Neural cell (in vitro differentiated cells): ENCODE measurements around the gene ANXA6. TPM values are rescaled to one million over a fixed set of nuclear protein-coding genes. Genes with fewer than 3 reads are reported as not detected.

ENCODE experiments used
- H2AFZ ChIP-seq: fragments of 200-600, 300-800 bp; sonication (generic), shearing (Covaris generic); 2 replicates; pipeline ENCODE4 v1.6.0; 2014; ENCODE audit warnings: low read depth, mild to moderate bottlenecking, antibody characterized with exemption, low read length, moderate library complexity
- H3F3A ChIP-seq: fragments of 200-600 bp; shearing (Covaris generic); 2 replicates; pipeline ENCODE4 v1.6.1; 2016; ENCODE audit warnings: mild to moderate bottlenecking, moderate library complexity, mixed read lengths, antibody characterized with exemption, low read length; ENCODE audit not compliant: insufficient read depth, poor library complexity, severe bottlenecking
- H3K27ac ChIP-seq: fragments of 200-600, 300-800 bp; sonication (generic), shearing (Covaris generic); 2 replicates; pipeline ENCODE4 v1.5.1; 2014; ENCODE audit warnings: mild to moderate bottlenecking, low read length, moderate library complexity
- H3K27me3 ChIP-seq: fragments of 300-800, 200-600 bp; sonication (generic), shearing (Covaris generic); 2 replicates; pipeline ENCODE4 v1.6.0; 2014; ENCODE audit warnings: mild to moderate bottlenecking, low read depth, low read length, moderate library complexity; ENCODE audit not compliant: insufficient read depth
- H3K36me3 ChIP-seq: fragments of 300-800, 200-600 bp; sonication (generic), shearing (Covaris generic); 2 replicates; pipeline ENCODE4 v1.5.1; 2014; ENCODE audit warnings: mild to moderate bottlenecking, antibody characterized with exemption, low read length, moderate library complexity; ENCODE audit not compliant: insufficient read depth
- H3K4me2 ChIP-seq: fragments of 300-800, 200-600 bp; sonication (generic), shearing (Covaris generic); 2 replicates; pipeline ENCODE4 v1.6.0; 2014; ENCODE audit warnings: mild to moderate bottlenecking, low read length
- H3K4me3 ChIP-seq: fragments of 300-800, 200-600 bp; sonication (generic), shearing (Covaris generic); 2 replicates; pipeline ENCODE4 v1.5.1; 2014; ENCODE audit warnings: mild to moderate bottlenecking, low read length, moderate library complexity
- H3K79me2 ChIP-seq: fragments of 200-600 bp; shearing (Covaris generic); replicated peaks from 2 replicates; pipeline ENCODE4 v1.6.0; 2014; ENCODE audit warnings: mild to moderate bottlenecking, low read length, moderate library complexity; ENCODE audit not compliant: insufficient read depth
- H3K9ac ChIP-seq: fragments of 300-800, 200-600 bp; sonication (generic), shearing (Covaris generic); 2 replicates; pipeline ENCODE4 v1.6.1; 2016; ENCODE audit warnings: mild to moderate bottlenecking, low read length, mixed read lengths
- H3K9me2 ChIP-seq: fragments of 200-600 bp; shearing (Covaris generic); 2 replicates; pipeline ENCODE4 v1.6.1; 2016; ENCODE audit warnings: mild to moderate bottlenecking, low read length, mixed read lengths; ENCODE audit not compliant: insufficient read depth
- H3K9me3 ChIP-seq: fragments of 200-600, 300-800 bp; sonication (generic), shearing (Covaris generic); 2 replicates; pipeline ENCODE4 v1.6.1; 2016; ENCODE audit warnings: mild to moderate bottlenecking, mixed run types, low read length, moderate library complexity, mixed read lengths
- H4K20me1 ChIP-seq: fragments of 200-600 bp; shearing (Covaris generic); 2 replicates; pipeline ENCODE4 v1.6.1; 2016; ENCODE audit warnings: mild to moderate bottlenecking, mixed run types; ENCODE audit not compliant: insufficient read depth
- EP300 ChIP-seq: fragments of 450-650 bp; conservative IDR thresholded peaks from 2 replicates; pipeline ENCODE4 v1.6.1; 2014; ENCODE audit warnings: antibody characterized with exemption, mild to moderate bottlenecking, moderate library complexity; ENCODE audit not compliant: poor library complexity, severe bottlenecking
- EZH2 ChIP-seq: fragments of 200-600, 300-800 bp; shearing (Covaris generic), sonication (generic); IDR thresholded peaks from 2 replicates; pipeline ENCODE4 v1.6.1; 2014; ENCODE audit warnings: antibody characterized with exemption, low read length, borderline replicate concordance, mild to moderate bottlenecking; ENCODE audit not compliant: insufficient read depth, poor library complexity, severe bottlenecking
- MXI1 ChIP-seq: fragments of 450-650 bp; conservative IDR thresholded peaks from 2 replicates; pipeline ENCODE4 v1.6.1; 2014; ENCODE audit warnings: antibody characterized with exemption, mild to moderate bottlenecking; ENCODE audit not compliant: poor library complexity, severe bottlenecking
- POLR2AphosphoS5 ChIP-seq: IDR thresholded peaks from 2 replicates; pipeline ENCODE4 v1.6.1; 2012
- SMC3 ChIP-seq: fragments of 450-650 bp; conservative IDR thresholded peaks from 2 replicates; pipeline ENCODE4 v1.6.1; 2014; ENCODE audit warnings: antibody characterized with exemption, mild to moderate bottlenecking, moderate library complexity; ENCODE audit not compliant: poor library complexity
- TAF1 ChIP-seq: IDR thresholded peaks from 2 replicates; pipeline ENCODE4 v1.6.1; 2012; ENCODE audit warnings: low read depth
- polyA plus RNA-seq: library from polyadenylated mRNA; depleted of rRNA; stranded (reverse); fragments of >200 nt; gene quantifications from 2 replicates; pipeline ENCODE4 v1.2.3, GENCODE V29; 2014
- TF ChIP-seq, protein P1 (sequence below): IDR thresholded peaks from 2 replicates; pipeline ENCODE4 v1.6.1; 2012; ENCODE audit warnings: borderline replicate concordance
- TF ChIP-seq, protein P2 (sequence below): fragments of 450-650 bp; IDR thresholded peaks from 2 replicates; pipeline ENCODE4 v1.5.1; 2014; ENCODE audit warnings: antibody characterized with exemption, mild to moderate bottlenecking, moderate library complexity; ENCODE audit not compliant: poor library complexity, severe bottlenecking

The ANXA6 gene
- polyA plus RNA-seq, 1 donor from 2014 or later, result 27.5 TPM

DNA sequence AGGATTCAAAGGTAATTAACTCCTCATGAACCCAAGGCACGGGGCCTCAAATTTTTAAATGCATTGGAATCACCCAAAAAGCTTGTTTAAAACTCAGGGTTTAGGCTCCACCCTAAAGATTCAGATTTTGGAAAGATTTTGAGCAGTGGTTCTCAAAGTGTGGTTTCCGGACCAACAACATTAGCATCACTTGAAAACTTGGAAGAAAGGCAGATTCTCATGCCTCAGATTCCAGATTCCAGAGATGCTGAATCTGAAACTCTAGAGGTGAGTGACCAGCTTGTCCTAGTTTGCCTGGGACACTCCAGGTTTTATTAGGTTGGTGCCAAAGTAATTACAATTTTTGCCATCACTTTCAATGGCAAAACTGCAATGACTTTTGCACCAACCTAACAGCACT is 52.0 kb downstream of the ANXA6 start:
- no peak for TF ChIP-seq TAF1
- TF ChIP-seq, protein P1, sequence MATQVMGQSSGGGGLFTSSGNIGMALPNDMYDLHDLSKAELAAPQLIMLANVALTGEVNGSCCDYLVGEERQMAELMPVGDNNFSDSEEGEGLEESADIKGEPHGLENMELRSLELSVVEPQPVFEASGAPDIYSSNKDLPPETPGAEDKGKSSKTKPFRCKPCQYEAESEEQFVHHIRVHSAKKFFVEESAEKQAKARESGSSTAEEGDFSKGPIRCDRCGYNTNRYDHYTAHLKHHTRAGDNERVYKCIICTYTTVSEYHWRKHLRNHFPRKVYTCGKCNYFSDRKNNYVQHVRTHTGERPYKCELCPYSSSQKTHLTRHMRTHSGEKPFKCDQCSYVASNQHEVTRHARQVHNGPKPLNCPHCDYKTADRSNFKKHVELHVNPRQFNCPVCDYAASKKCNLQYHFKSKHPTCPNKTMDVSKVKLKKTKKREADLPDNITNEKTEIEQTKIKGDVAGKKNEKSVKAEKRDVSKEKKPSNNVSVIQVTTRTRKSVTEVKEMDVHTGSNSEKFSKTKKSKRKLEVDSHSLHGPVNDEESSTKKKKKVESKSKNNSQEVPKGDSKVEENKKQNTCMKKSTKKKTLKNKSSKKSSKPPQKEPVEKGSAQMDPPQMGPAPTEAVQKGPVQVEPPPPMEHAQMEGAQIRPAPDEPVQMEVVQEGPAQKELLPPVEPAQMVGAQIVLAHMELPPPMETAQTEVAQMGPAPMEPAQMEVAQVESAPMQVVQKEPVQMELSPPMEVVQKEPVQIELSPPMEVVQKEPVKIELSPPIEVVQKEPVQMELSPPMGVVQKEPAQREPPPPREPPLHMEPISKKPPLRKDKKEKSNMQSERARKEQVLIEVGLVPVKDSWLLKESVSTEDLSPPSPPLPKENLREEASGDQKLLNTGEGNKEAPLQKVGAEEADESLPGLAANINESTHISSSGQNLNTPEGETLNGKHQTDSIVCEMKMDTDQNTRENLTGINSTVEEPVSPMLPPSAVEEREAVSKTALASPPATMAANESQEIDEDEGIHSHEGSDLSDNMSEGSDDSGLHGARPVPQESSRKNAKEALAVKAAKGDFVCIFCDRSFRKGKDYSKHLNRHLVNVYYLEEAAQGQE, result no peak
- no peak for TF ChIP-seq POLR2AphosphoS5
- TF ChIP-seq, protein P2, sequence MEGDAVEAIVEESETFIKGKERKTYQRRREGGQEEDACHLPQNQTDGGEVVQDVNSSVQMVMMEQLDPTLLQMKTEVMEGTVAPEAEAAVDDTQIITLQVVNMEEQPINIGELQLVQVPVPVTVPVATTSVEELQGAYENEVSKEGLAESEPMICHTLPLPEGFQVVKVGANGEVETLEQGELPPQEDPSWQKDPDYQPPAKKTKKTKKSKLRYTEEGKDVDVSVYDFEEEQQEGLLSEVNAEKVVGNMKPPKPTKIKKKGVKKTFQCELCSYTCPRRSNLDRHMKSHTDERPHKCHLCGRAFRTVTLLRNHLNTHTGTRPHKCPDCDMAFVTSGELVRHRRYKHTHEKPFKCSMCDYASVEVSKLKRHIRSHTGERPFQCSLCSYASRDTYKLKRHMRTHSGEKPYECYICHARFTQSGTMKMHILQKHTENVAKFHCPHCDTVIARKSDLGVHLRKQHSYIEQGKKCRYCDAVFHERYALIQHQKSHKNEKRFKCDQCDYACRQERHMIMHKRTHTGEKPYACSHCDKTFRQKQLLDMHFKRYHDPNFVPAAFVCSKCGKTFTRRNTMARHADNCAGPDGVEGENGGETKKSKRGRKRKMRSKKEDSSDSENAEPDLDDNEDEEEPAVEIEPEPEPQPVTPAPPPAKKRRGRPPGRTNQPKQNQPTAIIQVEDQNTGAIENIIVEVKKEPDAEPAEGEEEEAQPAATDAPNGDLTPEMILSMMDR, result no peak
- no peak for TF ChIP-seq EP300
- TF ChIP-seq MXI1, result no peak
- Histone ChIP-seq H3K4me2 (no peak overlapping the region), H3K79me2 (no peaks in the 10 kb centered on the region), H3K9me2 (no peaks in the 10 kb centered on the region), H3K27ac (no peak overlapping the region), H3F3A (no peaks in the 10 kb centered on the region), H4K20me1 (no peaks in the 10 kb centered on the region), H2AFZ (no peak overlapping the region), H3K4me3 (no peak overlapping the region), H3K36me3 (peaks cover 14% of the 10 kb centered on the region), H3K9ac (no peak overlapping the region), H3K27me3 (no peaks in the 10 kb centered on the region), H3K9me3 (no peaks in the 10 kb centered on the region)

DNA sequence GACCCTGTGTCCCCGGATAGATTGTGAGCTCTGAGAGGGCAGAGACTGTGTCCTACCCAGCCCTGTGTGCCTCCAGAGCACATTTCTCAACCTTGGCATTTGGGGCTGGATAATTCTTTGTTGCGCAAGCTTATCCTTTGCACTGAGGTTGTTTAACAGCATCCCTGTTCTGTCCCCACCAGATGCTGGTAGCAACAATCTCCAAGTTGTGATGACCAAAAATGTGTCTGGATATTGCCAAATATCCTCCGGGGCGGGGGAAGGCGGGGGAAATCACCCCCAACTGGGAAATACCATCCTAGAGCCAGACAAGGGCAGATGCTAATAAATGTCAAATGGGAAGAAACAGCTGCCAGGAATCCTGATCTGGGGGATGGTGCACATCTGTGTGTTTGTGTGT is 52.8 kb downstream of the ANXA6 start:
- TF ChIP-seq MXI1, result no peak
- TF ChIP-seq TAF1, result no peak
- TF ChIP-seq, protein P2, result no peak
- TF ChIP-seq EZH2, result no peak
- no peak for TF ChIP-seq SMC3
- Histone ChIP-seq H3K27ac (no peak overlapping the region), H3K4me3 (no peak overlapping the region), H3K4me2 (no peak overlapping the region), H3K36me3 (peaks cover 14% of the 10 kb centered on the region), H2AFZ (no peak overlapping the region), H3K9me3 (no peaks in the 10 kb centered on the region), H3K9ac (no peak overlapping the region), H3F3A (no peaks in the 10 kb centered on the region), H4K20me1 (no peaks in the 10 kb centered on the region), H3K9me2 (no peaks in the 10 kb centered on the region), H3K27me3 (no peaks in the 10 kb centered on the region), H3K79me2 (no peaks in the 10 kb centered on the region)
